HCT116 (cell line): Measurements from ENCODE around the gene RAI1. TPM values are rescaled to one million over a fixed set of nuclear protein-coding genes. Genes with fewer than 3 reads are reported as not detected.

ENCODE experiments used
- ATAC-seq: fragments of 200-7000 bp; cut with Tn5 transposase; 2 replicates; pipeline ENCODE4 v1.9.1; 2020; ENCODE audit warnings: mild to moderate bottlenecking, moderate library complexity
- BruUV-seq: library from RNA; stranded (reverse); fragments of 400-500 nt; replicated peaks from 2 replicates; lab custom pipeline; 2021; lab: Mats Ljungman, UMichigan
- CTCF ChIA-PET: fragments of 300-600 bp; sonication (Branson Sonifier 250); formaldehyde crosslinking; loops from one replicate; lab custom pipeline; 2021; ENCODE audit warnings: antibody characterized with exemption; lab: Charles Lee
- POLR2A ChIA-PET: fragments of 300-600, 350-600 bp; sonication (Branson Sonifier 250); formaldehyde crosslinking; loops from one replicate; lab custom pipeline; 2021; ENCODE audit warnings: antibody characterized with exemption; lab: Charles Lee
- RAD21 ChIA-PET, 2 experiments: fragments of 300-600 bp; sonication (Branson Sonifier 250); formaldehyde crosslinking; loops; one replicate each; lab custom pipeline; 2023; ENCODE audit warnings: low total read pairs in 2 of 2; ENCODE audit not compliant: uncharacterized antibody in 2 of 2, unreplicated experiment in 2 of 2, low non-redundant PET in 1 of 2; lab: Charles Lee
- DNase-seq: peaks from one replicate; pipeline ENCODE4 v3.0.0-alpha.2; 2010; ENCODE audit warnings: low read depth, low spot score
- H2AFZ ChIP-seq: fragments of 200-600 bp; shearing (Covaris generic), sonication (generic); 2 replicates; pipeline ENCODE4 v1.6.1; 2017; ENCODE audit warnings: low read depth, mixed run types, mixed read lengths, antibody characterized with exemption, low read length; ENCODE audit not compliant: poor library complexity, severe bottlenecking
- H3K27ac ChIP-seq: 2 replicates; pipeline ENCODE4 v1.5.1; 2012; ENCODE audit warnings: low read depth, low read length
- H3K27me3 ChIP-seq: fragments of 200-600 bp; sonication (generic); 2 replicates; pipeline ENCODE4 v1.6.1; 2016; ENCODE audit warnings: mixed run types, low read length, mixed read lengths; ENCODE audit not compliant: insufficient read depth
- H3K36me3 ChIP-seq, 2 experiments: fragments of 200-500 bp in 1 of 2; fragments of 200-600 bp in 1 of 2; sonication (Bioruptor generic) in 1 of 2; sonication (generic) in 1 of 2; 2 replicates each; pipeline versions ENCODE4 v1.5.1 to v1.6.1; 2014 to 2016; ENCODE audit warnings: low read length in 2 of 2, inconsistent platforms in 1 of 2, mixed read lengths in 1 of 2, mixed run types in 1 of 2; ENCODE audit not compliant: insufficient read depth in 2 of 2, control insufficient read depth in 1 of 2
- H3K4me1 ChIP-seq, 2 experiments: fragments of 200-600 bp in 1 of 2; sonication (generic) in 1 of 2; 2 replicates each; pipeline versions ENCODE4 v1.5.1 to v1.6.1; 2012 to 2017; ENCODE audit warnings: low read length in 2 of 2, inconsistent platforms in 1 of 2, mild to moderate bottlenecking in 1 of 2, mixed read lengths in 1 of 2, mixed run types in 1 of 2, moderate library complexity in 1 of 2; ENCODE audit not compliant: insufficient read depth in 2 of 2, control insufficient read depth in 1 of 2
- H3K4me2 ChIP-seq: fragments of 200-600 bp; sonication (generic); 2 replicates; pipeline ENCODE4 v1.6.1; 2017; ENCODE audit warnings: mixed run types, low read length, mixed read lengths
- H3K4me3 ChIP-seq, 2 experiments: fragments of 200-600 bp in 1 of 2; sonication (generic) in 1 of 2; replicated peaks in 1 of 2; 2 replicates each; pipeline ENCODE4 v1.5.1; 2011 to 2016; ENCODE audit warnings: low read length in 2 of 2, control low read depth in 1 of 2, low read depth in 1 of 2, mild to moderate bottlenecking in 1 of 2, mixed read lengths in 1 of 2, mixed run types in 1 of 2
- H3K79me2 ChIP-seq: fragments of 200-600 bp; sonication (generic); 2 replicates; pipeline ENCODE4 v1.6.1; 2017; ENCODE audit warnings: mild to moderate bottlenecking, mixed run types, low read length, moderate library complexity, mixed read lengths; ENCODE audit not compliant: insufficient read depth
- H3K9ac ChIP-seq: fragments of 200-600 bp; sonication (generic); 2 replicates; pipeline ENCODE4 v1.6.1; 2016; ENCODE audit warnings: low read length, mixed read lengths
- H3K9me2 ChIP-seq: fragments of 200-600 bp; sonication (generic), shearing (Covaris generic); 2 replicates; pipeline ENCODE4 v1.6.1; 2017; ENCODE audit warnings: mixed run types, mild to moderate bottlenecking, moderate library complexity; ENCODE audit not compliant: insufficient read depth
- H3K9me3 ChIP-seq, 2 experiments: fragments of 200-500 bp in 1 of 2; fragments of 200-600 bp in 1 of 2; sonication (Bioruptor generic) in 1 of 2; sonication (generic) in 1 of 2; 2 replicates each; pipeline ENCODE4 v1.6.1; 2014 to 2017; ENCODE audit warnings: low read length in 2 of 2, mixed read lengths in 2 of 2, inconsistent platforms in 1 of 2, low read depth in 1 of 2, mild to moderate bottlenecking in 1 of 2, mixed run types in 1 of 2, moderate library complexity in 1 of 2; ENCODE audit not compliant: control insufficient read depth in 1 of 2, insufficient read depth in 1 of 2
- H4K20me1 ChIP-seq: fragments of 200-600 bp; sonication (generic), shearing (Covaris generic); 2 replicates; pipeline ENCODE4 v1.6.1; 2017; ENCODE audit warnings: mixed run types, mild to moderate bottlenecking, moderate library complexity; ENCODE audit not compliant: insufficient read depth
- CEBPB ChIP-seq: IDR thresholded peaks from 2 replicates; pipeline ENCODE4 v1.6.1; 2012; ENCODE audit warnings: low read depth
- EGR1 ChIP-seq: IDR thresholded peaks from 2 replicates; pipeline ENCODE4 v1.6.1; 2012; ENCODE audit warnings: low read depth
- EZH2phosphoT487 ChIP-seq: fragments of 200-600 bp; IDR thresholded peaks from 2 replicates; pipeline ENCODE4 v1.6.1; 2018; ENCODE audit warnings: antibody characterized with exemption, borderline replicate concordance
- FOSL1 ChIP-seq: IDR thresholded peaks from 2 replicates; pipeline ENCODE4 v1.6.1; 2012; ENCODE audit warnings: low read depth
- POLR2A ChIP-seq: IDR thresholded peaks from 2 replicates; pipeline ENCODE4 v1.7.0; 2011; ENCODE audit warnings: borderline replicate concordance; ENCODE audit not compliant: insufficient read depth, insufficient read length; ENCODE audit errors: extremely low read depth
- POLR2AphosphoS5 ChIP-seq: IDR thresholded peaks from 2 replicates; pipeline ENCODE4 v1.6.1; 2011; ENCODE audit warnings: mild to moderate bottlenecking, low read depth, low read length, moderate library complexity
- RAD21 ChIP-seq: IDR thresholded peaks from 2 replicates; pipeline ENCODE4 v1.6.1; 2012; ENCODE audit warnings: low read depth, mild to moderate bottlenecking
- SIN3A ChIP-seq: IDR thresholded peaks from 2 replicates; pipeline ENCODE4 v1.6.1; 2012; ENCODE audit warnings: low read depth
- SP1 ChIP-seq: IDR thresholded peaks from 2 replicates; pipeline ENCODE4 v1.6.1; 2012; ENCODE audit warnings: low read depth
- TCF7L2 ChIP-seq: IDR thresholded peaks from 2 replicates; pipeline ENCODE4 v1.7.0; 2011; ENCODE audit warnings: borderline replicate concordance, inconsistent platforms; ENCODE audit not compliant: insufficient read depth, insufficient read length; ENCODE audit errors: extremely low read depth
- YY1 ChIP-seq: IDR thresholded peaks from 2 replicates; pipeline ENCODE4 v1.6.1; 2011; ENCODE audit warnings: low read length, low read depth, moderate library complexity, mild to moderate bottlenecking; ENCODE audit not compliant: insufficient replicate concordance; ENCODE audit errors: extremely low read depth
- ZFX ChIP-seq: fragments of 450-650 bp; IDR thresholded peaks from 2 replicates; pipeline ENCODE4 v1.6.1; 2017
- ZNF274 ChIP-seq: fragments of 200-500 bp; sonication (Bioruptor generic); IDR thresholded peaks from 2 replicates; pipeline ENCODE4 v1.6.1; 2014; ENCODE audit warnings: mild to moderate bottlenecking, low read depth, low read length, inconsistent platforms
- intact Hi-C: fragments of 100-400 bp; cut with micrococcal nuclease; formaldehyde crosslinking; loops from 2 replicates; pipeline ENCODE4 v1.10.0; 2022
- total RNA-seq: library from RNA; stranded (reverse); gene quantifications from one replicate; pipeline ENCODE4 v1.2.1, GENCODE V29; 2021; ENCODE audit not compliant: unreplicated experiment
- TF ChIP-seq, protein P1 (sequence below): IDR thresholded peaks from 2 replicates; pipeline ENCODE4 v1.6.1; 2012
- TF ChIP-seq, protein P2 (sequence below), 3 experiments: fragments of 200-600 bp in 1 of 3; sonication (generic) in 1 of 3; IDR thresholded peaks in 2 of 3; conservative IDR thresholded peaks in 1 of 3; 2 replicates each; pipeline ENCODE4 v1.5.1; 2012 to 2017; ENCODE audit warnings: low read depth in 2 of 3, low read length in 2 of 3, antibody characterized with exemption in 1 of 3, borderline replicate concordance in 1 of 3, control low read depth in 1 of 3, mild to moderate bottlenecking in 1 of 3, mixed read lengths in 1 of 3, mixed run types in 1 of 3, moderate library complexity in 1 of 3; ENCODE audit not compliant: insufficient read depth in 1 of 3
- TF ChIP-seq, protein P3 (sequence below): IDR thresholded peaks from 2 replicates; pipeline ENCODE4 v1.6.1; 2011; ENCODE audit warnings: mild to moderate bottlenecking, low read length, moderate library complexity; ENCODE audit not compliant: insufficient replicate concordance; ENCODE audit errors: extremely low read depth
- TF ChIP-seq, protein P4 (sequence below): IDR thresholded peaks from 2 replicates; pipeline ENCODE4 v1.6.1; 2012; ENCODE audit warnings: low read depth
- TF ChIP-seq, protein P5 (sequence below): IDR thresholded peaks from 2 replicates; pipeline ENCODE4 v1.6.1; 2012

The RAI1 gene
- total RNA-seq, 1 experiment from 2014 or later, result 38.5 TPM

DNA sequence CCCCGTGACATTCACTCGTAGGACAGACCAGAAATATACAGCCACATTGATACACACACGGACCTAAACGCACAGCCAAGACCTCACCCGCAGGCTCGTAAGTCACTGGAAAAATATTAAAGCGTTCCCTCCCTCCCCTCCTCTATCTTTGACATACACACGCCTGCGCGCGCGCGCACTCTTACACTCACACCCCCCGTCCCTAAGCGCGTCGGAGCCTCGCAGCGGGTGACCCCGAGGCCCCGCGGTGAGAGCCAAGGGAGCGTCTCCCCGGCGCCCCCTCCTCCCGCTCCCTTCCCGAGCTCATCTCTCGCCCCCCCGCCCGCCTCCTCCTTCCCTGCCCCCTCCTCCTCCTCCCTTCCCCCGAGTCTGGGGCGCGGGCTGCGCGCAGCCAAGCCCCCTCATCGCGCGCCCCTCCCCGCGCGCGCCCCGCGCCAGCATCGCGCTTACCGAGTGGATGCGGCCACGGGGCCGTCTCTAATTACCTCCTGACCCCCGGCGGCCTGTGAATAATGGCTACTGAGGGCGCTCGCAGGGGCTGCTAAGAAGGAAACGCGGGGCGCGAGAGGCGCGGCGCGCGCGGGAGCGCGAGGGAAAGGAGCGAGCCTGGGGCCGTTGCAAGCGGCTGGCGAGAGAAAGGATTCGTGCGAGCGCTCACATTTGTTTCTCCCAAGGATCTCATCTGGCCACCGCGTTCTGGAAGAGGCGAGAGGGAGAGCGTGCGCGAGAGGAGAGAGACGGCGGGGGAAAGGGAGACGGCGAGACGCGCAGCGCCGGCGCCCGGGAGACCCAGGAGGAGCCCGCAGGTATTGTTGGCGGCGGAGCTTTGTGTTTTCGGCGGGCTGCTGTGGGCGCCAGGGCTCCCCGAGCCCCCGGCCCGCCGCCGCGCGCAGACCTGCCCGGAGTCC, 42.4 kb downstream of the RAI1 start:
- POLR2A ChIA-PET, result no interaction called here

More for the DNA sequence above, 42.4 kb downstream of the RAI1 start:
- Histone ChIP-seq H3K4me3 (no peak overlapping the region), H3K36me3 (no peaks in the 10 kb centered on the region), H3K9me2 (no peaks in the 10 kb centered on the region), H3K27ac (no peak overlapping the region), H4K20me1 (peaks cover 4% of the 10 kb centered on the region; the same call in 1 of the 2 replicates), H3K9me3 (no peaks in the 10 kb centered on the region), H3K79me2 (peaks cover 49% of the 10 kb centered on the region), H3K4me2 (no peak overlapping the region), H3K27me3 (no peaks in the 10 kb centered on the region), H3K9ac (no peak overlapping the region), H3K4me1 (peaks cover 17 to 41% of the 10 kb centered on the region in 2 experiments), H2AFZ (no peak overlapping the region)
- TF ChIP-seq ZFX, result no peak
- TF ChIP-seq EZH2phosphoT487, result no peak
- TF ChIP-seq YY1, result no peak
- TF ChIP-seq CEBPB, result no peak
- no peak for TF ChIP-seq POLR2AphosphoS5
- TF ChIP-seq EGR1, result no peak
- TF ChIP-seq, protein P1, sequence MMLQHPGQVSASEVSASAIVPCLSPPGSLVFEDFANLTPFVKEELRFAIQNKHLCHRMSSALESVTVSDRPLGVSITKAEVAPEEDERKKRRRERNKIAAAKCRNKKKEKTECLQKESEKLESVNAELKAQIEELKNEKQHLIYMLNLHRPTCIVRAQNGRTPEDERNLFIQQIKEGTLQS, result no peak
- TF ChIP-seq, protein P2, sequence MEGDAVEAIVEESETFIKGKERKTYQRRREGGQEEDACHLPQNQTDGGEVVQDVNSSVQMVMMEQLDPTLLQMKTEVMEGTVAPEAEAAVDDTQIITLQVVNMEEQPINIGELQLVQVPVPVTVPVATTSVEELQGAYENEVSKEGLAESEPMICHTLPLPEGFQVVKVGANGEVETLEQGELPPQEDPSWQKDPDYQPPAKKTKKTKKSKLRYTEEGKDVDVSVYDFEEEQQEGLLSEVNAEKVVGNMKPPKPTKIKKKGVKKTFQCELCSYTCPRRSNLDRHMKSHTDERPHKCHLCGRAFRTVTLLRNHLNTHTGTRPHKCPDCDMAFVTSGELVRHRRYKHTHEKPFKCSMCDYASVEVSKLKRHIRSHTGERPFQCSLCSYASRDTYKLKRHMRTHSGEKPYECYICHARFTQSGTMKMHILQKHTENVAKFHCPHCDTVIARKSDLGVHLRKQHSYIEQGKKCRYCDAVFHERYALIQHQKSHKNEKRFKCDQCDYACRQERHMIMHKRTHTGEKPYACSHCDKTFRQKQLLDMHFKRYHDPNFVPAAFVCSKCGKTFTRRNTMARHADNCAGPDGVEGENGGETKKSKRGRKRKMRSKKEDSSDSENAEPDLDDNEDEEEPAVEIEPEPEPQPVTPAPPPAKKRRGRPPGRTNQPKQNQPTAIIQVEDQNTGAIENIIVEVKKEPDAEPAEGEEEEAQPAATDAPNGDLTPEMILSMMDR (IDR thresholded peaks at IDR 0.05 in 2 of 3, conservative IDR thresholded peaks at IDR 0.05 in 1 of 3; ENCODE audit: borderline replicate concordance in 1 of 3, insufficient read depth in 1 of 3, low read depth in 2 of 3, low read length in 2 of 3), result no peak
- TF ChIP-seq, protein P3, sequence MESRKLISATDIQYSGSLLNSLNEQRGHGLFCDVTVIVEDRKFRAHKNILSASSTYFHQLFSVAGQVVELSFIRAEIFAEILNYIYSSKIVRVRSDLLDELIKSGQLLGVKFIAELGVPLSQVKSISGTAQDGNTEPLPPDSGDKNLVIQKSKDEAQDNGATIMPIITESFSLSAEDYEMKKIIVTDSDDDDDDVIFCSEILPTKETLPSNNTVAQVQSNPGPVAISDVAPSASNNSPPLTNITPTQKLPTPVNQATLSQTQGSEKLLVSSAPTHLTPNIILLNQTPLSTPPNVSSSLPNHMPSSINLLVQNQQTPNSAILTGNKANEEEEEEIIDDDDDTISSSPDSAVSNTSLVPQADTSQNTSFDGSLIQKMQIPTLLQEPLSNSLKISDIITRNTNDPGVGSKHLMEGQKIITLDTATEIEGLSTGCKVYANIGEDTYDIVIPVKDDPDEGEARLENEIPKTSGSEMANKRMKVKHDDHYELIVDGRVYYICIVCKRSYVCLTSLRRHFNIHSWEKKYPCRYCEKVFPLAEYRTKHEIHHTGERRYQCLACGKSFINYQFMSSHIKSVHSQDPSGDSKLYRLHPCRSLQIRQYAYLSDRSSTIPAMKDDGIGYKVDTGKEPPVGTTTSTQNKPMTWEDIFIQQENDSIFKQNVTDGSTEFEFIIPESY, result no peak
- TF ChIP-seq POLR2A, result no peak
- TF ChIP-seq, protein P4, sequence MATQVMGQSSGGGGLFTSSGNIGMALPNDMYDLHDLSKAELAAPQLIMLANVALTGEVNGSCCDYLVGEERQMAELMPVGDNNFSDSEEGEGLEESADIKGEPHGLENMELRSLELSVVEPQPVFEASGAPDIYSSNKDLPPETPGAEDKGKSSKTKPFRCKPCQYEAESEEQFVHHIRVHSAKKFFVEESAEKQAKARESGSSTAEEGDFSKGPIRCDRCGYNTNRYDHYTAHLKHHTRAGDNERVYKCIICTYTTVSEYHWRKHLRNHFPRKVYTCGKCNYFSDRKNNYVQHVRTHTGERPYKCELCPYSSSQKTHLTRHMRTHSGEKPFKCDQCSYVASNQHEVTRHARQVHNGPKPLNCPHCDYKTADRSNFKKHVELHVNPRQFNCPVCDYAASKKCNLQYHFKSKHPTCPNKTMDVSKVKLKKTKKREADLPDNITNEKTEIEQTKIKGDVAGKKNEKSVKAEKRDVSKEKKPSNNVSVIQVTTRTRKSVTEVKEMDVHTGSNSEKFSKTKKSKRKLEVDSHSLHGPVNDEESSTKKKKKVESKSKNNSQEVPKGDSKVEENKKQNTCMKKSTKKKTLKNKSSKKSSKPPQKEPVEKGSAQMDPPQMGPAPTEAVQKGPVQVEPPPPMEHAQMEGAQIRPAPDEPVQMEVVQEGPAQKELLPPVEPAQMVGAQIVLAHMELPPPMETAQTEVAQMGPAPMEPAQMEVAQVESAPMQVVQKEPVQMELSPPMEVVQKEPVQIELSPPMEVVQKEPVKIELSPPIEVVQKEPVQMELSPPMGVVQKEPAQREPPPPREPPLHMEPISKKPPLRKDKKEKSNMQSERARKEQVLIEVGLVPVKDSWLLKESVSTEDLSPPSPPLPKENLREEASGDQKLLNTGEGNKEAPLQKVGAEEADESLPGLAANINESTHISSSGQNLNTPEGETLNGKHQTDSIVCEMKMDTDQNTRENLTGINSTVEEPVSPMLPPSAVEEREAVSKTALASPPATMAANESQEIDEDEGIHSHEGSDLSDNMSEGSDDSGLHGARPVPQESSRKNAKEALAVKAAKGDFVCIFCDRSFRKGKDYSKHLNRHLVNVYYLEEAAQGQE, result no peak
- TF ChIP-seq TCF7L2, result no peak
- TF ChIP-seq, protein P5, sequence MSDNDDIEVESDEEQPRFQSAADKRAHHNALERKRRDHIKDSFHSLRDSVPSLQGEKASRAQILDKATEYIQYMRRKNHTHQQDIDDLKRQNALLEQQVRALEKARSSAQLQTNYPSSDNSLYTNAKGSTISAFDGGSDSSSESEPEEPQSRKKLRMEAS, result no peak
- TF ChIP-seq SP1, result no peak
- TF ChIP-seq SIN3A, result no peak
- TF ChIP-seq ZNF274, result no peak
- no peak for TF ChIP-seq FOSL1
- TF ChIP-seq RAD21, result no peak
- no TSS peak for BruUV-seq
- no peak for DNase-seq
- ChIA-PET RAD21 (no interaction called here), CTCF (no interaction called here)
- intact Hi-C loops, result no loop called here
- ATAC-seq, result no peak
